Measurements from ENCODE around the gene NEU2. TPM values are rescaled to one million over a fixed set of nuclear protein-coding genes. Genes with fewer than 3 reads are reported as not detected.

NEU2 gene
- total and polyA plus RNA-seq, 10 of the 15 experiments (the other 5 are each of a cell fraction or from before 2014, with no cell fraction given): not detected

- TF ChIP-seq ZBTB40 (IDR thresholded peaks at IDR 0.05; ENCODE audit: borderline replicate concordance) (0 out of 2 replicates have a peak, but pooled peaks have one; percentile 27), IRF4 (IDR thresholded peaks at IDR 0.05; ENCODE audit: low read depth, low read length) (no peak), ELK1 (IDR thresholded peaks at IDR 0.05; ENCODE audit: low read depth, low read length) (no peak), BRCA1 (IDR thresholded peaks at IDR 0.05; ENCODE audit: low read depth, low read length) (no peak), EP300 (IDR thresholded peaks at IDR 0.05; ENCODE audit: borderline replicate concordance in 1 of 2, control insufficient read depth in 1 of 2, low read depth in 2 of 2, low read length in 2 of 2) (no peak), ATF2 (IDR thresholded peaks at IDR 0.05; ENCODE audit: low read length) (no peak), POLR2AphosphoS2 (IDR thresholded peaks at IDR 0.05; ENCODE audit: low read depth, low read length) (no peak), E2F8 (IDR thresholded peaks at IDR 0.05; ENCODE audit: low read depth, partially characterized antibody) (no peak), RELA (IDR thresholded peaks at IDR 0.05; ENCODE audit: borderline replicate concordance, partially characterized antibody) (no peak), YY1 (IDR thresholded peaks at IDR 0.05; ENCODE audit: low read depth, low read length) (no peak), MAX (IDR thresholded peaks at IDR 0.05; ENCODE audit: low read depth, low read length) (no peak)
- TF ChIP-seq, protein P1, sequence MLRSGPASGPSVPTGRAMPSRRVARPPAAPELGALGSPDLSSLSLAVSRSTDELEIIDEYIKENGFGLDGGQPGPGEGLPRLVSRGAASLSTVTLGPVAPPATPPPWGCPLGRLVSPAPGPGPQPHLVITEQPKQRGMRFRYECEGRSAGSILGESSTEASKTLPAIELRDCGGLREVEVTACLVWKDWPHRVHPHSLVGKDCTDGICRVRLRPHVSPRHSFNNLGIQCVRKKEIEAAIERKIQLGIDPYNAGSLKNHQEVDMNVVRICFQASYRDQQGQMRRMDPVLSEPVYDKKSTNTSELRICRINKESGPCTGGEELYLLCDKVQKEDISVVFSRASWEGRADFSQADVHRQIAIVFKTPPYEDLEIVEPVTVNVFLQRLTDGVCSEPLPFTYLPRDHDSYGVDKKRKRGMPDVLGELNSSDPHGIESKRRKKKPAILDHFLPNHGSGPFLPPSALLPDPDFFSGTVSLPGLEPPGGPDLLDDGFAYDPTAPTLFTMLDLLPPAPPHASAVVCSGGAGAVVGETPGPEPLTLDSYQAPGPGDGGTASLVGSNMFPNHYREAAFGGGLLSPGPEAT (IDR thresholded peaks at IDR 0.05; ENCODE audit: low read depth): no peak
- TF ChIP-seq, protein P2, sequence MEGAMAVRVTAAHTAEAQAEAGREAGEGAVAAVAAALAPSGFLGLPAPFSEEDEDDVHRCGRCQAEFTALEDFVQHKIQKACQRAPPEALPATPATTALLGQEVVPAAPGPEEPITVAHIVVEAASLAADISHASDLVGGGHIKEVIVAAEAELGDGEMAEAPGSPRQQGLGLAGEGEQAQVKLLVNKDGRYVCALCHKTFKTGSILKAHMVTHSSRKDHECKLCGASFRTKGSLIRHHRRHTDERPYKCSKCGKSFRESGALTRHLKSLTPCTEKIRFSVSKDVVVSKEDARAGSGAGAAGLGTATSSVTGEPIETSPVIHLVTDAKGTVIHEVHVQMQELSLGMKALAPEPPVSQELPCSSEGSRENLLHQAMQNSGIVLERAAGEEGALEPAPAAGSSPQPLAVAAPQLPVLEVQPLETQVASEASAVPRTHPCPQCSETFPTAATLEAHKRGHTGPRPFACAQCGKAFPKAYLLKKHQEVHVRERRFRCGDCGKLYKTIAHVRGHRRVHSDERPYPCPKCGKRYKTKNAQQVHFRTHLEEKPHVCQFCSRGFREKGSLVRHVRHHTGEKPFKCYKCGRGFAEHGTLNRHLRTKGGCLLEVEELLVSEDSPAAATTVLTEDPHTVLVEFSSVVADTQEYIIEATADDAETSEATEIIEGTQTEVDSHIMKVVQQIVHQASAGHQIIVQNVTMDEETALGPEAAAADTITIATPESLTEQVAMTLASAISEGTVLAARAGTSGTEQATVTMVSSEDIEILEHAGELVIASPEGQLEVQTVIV (IDR thresholded peaks at IDR 0.05; ENCODE audit: borderline replicate concordance, partially characterized antibody): no peak
Observed at GRCh38 chr2:233082931-233083755, 50.7 kb downstream of the NEU2 start (continued).
